Uterus (tissue), 2 donors: ENCODE measurements around the gene ZNRF2.

ENCODE experiments used
- CTCF ChIP-seq, 4 experiments: fragments of 200-600 bp in 2 of 4; fragments of 450-650 bp in 2 of 4; sonication (generic) in 2 of 4; IDR thresholded peaks; one replicate each; pipeline ENCODE4 v1.5.1; 2016 to 2019; ENCODE audit warnings: antibody characterized with exemption in 4 of 4, mild to moderate bottlenecking in 2 of 4, moderate library complexity in 1 of 4
- POLR2A ChIP-seq, 2 donors: fragments of 450-650 bp; IDR thresholded peaks; one replicate each; pipeline ENCODE4 v1.6.1; 2016; ENCODE audit warnings: antibody characterized with exemption in 2 of 2, mild to moderate bottlenecking in 1 of 2, moderate library complexity in 1 of 2

- TF ChIP-seq CTCF (IDR thresholded peaks at IDR 0.05) (no peak), POLR2A (IDR thresholded peaks at IDR 0.05) (no peak)
These were observed 44.1 kb upstream of the ZNRF2 start for GRCh38 chr7:30240106-30240800.
